GM21526 (cell line): ENCODE measurements around the gene SLC35F2.
"Not testable (repeated sequence)": the region's sequence is repeated elsewhere in the genome, so short reads cannot be mapped to it uniquely, and the experiment has no call there.

Source experiments
- ATAC-seq: cut with Tn5 transposase; IDR thresholded peaks from one replicate; pipeline ENCODE4 v1.9.1; 2021; ENCODE audit warnings: moderate library complexity; ENCODE audit not compliant: unreplicated experiment, low FRiP score

SLC35F2 gene

GRCh38 chr11:107858217-107859070 is at the start of gene SLC35F2:
Gene SLC35F2 (minus strand): TSS chr11:107858787. CDS start chr11:107858767, 20 bp downstream.
- peak; percentile 87 for ATAC-seq

DNA sequence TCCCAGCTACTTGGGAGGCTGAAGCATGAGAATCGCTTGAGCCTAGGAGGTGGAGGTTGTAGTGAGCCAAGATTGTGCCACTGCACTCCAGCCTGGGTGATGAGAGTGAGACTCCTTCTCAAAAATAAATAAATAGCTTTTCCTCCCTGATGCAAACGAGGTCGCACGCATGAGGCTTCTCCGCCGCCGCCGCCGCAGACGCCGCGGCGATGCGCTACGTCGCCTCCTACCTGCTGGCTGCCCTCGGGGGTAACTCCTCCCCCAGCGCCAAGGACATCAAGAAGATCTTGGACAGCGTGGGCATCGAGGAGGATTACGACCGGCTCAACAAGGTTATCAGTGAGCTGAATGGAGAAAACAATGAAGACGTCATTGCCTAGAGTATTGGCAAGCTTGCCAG is 49.6 kb upstream of the SLC35F2 start:
- ATAC-seq = no peak

- ATAC-seq = no peak
Measured at GRCh38 chr11:107898270-107898669, 39.7 kb upstream of the SLC35F2 start.

DNA sequence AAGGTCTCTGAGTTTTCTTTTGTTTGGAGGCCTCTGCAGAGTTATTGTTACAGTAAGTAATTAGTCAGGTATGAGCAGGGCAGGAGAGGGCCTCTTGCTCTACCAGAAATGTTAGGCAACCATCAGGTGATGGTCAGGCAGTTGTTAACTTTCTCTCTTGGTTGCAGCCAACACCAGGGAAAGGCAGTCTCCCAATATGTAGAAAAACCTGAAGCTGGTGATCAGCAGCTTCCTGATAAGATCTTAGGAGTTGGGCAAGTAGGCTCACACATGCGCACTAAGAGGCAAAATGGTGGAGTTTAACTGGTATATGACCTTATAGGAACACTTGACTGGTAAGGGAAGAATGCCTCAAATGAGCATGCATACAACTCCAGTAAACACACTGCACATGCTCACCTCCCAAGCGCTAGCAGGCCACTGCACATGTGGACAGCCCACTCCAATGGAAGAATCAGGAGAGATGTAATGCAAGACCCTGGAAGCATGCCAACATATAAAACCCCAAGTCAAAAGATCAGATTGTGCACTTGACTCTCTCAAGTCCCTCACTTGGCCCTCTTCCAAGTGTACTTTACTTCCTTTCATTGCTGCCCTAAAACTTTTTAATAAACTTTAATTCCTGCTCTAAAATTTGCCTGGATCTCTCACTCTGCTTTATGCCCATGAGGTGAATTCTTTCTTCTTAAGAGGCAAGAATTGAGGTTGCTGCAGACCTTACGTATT is 23.7 kb upstream of the SLC35F2 start:
- ATAC-seq = no peak

- not testable (repeated sequence) for ATAC-seq
Measured at GRCh38 chr11:107881471-107881870, 22.9 kb upstream of the SLC35F2 start.

- no peak for ATAC-seq
Measured at GRCh38 chr11:107876141-107876540, 17.6 kb upstream of the SLC35F2 start.

DNA sequence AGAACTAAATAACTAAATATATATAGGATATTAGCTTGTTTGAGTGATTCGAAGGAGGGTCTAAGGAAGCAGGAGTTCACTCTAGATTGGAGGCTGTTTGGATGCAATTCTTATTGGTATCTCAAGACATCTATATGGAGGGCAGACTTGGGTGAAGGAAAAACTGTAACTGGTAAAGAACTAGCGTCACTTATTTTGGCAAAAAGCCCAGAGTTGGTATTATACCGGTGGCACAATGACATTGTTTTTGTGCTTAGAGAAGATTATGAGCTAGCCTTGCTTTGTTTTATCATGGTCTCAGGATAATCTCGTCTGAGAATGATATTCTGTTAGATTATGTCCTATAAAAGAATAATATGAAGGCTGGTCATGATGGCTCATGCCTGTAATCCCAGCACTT is 6.0 kb upstream of the SLC35F2 start:
- no peak for ATAC-seq

DNA sequence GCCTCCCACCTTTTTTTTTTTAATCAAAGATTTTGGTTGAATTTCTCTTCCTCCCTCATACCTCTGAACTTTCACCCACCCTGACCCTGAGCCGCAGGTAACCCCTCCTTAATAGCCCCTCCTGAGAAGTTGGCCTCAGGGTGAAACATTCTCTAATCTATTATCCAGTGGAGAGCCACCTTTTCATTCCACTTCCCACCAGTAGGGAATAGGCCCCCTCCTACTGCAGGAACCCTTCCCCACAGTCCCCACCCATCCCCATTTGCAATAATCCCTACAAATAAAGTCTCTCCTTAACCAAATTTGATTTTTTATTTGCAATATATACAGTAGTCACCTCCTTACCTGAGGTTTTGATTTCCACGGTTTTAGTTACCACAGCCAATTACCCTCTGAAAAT is 2.1 kb upstream of the SLC35F2 start:
- no peak for ATAC-seq

GRCh38 chr11:107860240-107860620 is 1.6 kb upstream of the SLC35F2 start:
- ATAC-seq = not testable (repeated sequence)

GRCh38 chr11:107859459-107860239 is 1.1 kb upstream of the SLC35F2 start:
- no peak for ATAC-seq

DNA sequence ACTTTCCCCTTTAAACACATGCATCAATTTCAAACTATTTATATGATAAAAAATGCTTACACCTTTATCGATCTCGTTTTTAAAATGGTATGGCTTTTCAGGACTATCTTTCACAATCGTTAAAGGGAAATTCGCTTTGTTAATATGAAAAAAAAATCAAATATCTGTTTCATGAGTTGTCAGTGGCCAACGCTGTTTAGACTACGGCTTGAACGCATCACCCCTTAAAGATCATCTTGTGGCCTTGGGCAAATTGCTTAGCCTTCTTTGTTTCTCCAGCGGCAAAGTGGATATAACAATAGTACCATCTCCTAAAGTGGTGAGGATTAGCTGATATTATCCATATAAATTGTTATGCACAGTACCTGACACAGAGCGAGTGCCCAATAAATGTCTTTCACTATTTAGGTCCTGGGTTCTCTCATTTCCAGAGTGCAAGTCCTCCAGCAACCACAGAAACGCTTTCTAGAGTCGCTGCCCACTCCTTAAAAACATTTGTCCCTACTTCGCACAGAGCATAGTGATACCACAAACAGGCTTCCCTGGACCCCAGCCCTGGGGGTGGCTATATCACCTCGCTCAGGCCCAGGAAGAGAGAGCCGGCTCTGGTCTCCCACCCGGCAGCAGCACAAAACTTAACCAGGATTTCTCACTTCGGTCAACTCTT is 904 bp downstream of the SLC35F2 start:
- peak; percentile 1 for ATAC-seq

GRCh38 chr11:107856981-107857517 is 1.5 kb downstream of the SLC35F2 start:
- no peak for ATAC-seq

- no peak for ATAC-seq
Measured at GRCh38 chr11:107856180-107856980, 2.2 kb downstream of the SLC35F2 start.

DNA sequence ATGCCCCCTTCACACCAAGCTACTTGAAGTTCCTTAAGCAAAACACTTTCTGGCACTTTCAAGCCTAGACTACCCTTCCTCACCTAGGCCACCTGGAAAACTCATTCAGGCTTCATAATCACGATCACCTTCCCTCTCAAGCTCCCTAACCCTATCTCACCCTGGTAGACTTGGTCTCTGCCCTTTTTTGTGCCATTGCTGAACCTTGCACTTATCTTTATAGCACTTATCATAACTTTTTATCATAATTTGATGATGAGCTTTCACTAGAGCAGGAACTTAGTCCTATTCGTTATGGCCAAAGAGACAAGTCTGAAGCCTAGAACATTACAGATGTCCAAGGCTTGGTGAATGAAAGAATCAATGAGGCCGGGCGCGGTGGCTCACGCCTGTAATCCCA is 5.5 kb downstream of the SLC35F2 start:
- no peak for ATAC-seq

GRCh38 chr11:107851704-107852310 is 6.8 kb downstream of the SLC35F2 start:
- no peak for ATAC-seq

DNA sequence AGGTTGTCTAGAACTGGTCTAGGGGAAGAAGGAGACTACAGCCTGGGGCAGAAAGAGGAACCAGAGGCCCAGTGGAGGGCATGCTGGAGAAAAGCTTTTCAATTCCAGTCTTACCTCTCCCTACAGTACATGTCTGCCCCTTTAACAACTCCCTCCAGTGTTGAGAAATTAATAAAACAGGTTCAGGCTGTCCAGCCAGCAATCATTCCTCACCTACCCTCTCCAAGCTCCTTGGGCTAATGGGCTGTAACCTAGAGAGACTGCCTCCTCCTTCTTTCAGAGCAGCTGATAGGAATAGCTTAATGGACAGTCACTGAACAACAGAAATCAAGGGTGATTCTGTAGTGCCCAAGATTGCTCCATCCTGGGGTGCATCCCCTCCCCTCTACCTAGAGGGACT is 8.8 kb downstream of the SLC35F2 start:
- no peak for ATAC-seq

DNA sequence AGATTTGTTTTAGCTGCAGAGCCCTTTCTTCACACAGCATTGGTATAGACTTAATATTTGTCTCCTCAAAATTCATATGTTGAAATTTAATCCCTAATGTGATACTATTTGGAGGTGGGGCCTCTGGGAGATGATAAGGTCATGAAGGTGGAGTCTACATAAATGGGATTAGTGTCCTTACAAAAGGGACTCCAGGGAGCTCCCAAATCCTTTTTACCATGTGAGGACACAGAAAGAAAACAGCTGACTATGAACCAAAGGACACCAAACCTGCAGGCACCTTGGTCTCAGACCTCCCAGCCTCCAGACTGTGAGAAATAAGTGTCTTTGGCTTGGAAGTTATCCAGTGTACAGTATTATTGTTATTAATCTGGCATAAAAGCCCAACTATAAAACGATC is 10.2 kb downstream of the SLC35F2 start:
- ATAC-seq = no peak

- no peak for ATAC-seq
Measured at GRCh38 chr11:107847184-107847583, 11.4 kb downstream of the SLC35F2 start.

DNA sequence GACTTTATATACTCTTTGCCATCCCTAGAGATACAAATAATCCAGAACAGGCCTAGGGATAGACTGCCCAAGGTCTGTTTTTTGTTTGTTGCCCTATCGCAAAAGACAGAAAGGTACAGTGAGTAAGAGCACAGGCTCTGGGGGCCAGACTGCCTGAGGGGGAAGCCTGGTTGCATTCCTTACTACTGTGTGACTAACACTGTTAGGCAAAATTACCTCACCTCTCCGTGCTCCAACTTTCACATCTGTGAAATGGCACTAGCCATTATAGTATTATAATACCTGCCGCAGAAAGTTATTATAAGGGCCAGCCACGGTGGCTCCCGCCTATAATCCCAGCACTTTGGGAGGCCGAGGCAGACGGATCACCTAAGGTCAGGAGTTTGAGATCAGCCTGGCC is 14.5 kb downstream of the SLC35F2 start:
- no peak for ATAC-seq
